Upper lobe of left lung (tissue), 4 donors: Measurements from ENCODE around the gene MAP1B.

Source experiments
- POLR2A ChIP-seq, 4 donors: fragments of 450-650 bp; IDR thresholded peaks; one replicate each; pipeline ENCODE4 v1.5.1; 2016 to 2017; ENCODE audit warnings: antibody characterized with exemption in 4 of 4, mild to moderate bottlenecking in 2 of 4
- POLR2AphosphoS5 ChIP-seq, 2 donors: sonication (generic); formaldehyde crosslinking; IDR thresholded peaks; one replicate each; pipeline ENCODE4 v1.5.1; 2017; ENCODE audit warnings: antibody characterized with exemption in 2 of 2
- TF ChIP-seq, protein P1 (sequence below), 6 experiments: fragments of 450-650 bp in 4 of 6; fragments of 200-600 bp in 2 of 6; sonication (generic) in 2 of 6; IDR thresholded peaks; one replicate each; pipeline ENCODE4 v1.5.1; 2016 to 2019; ENCODE audit warnings: antibody characterized with exemption in 6 of 6

- no peak for TF ChIP-seq POLR2AphosphoS5 (IDR thresholded peaks at IDR 0.05)
- TF ChIP-seq, protein P1, sequence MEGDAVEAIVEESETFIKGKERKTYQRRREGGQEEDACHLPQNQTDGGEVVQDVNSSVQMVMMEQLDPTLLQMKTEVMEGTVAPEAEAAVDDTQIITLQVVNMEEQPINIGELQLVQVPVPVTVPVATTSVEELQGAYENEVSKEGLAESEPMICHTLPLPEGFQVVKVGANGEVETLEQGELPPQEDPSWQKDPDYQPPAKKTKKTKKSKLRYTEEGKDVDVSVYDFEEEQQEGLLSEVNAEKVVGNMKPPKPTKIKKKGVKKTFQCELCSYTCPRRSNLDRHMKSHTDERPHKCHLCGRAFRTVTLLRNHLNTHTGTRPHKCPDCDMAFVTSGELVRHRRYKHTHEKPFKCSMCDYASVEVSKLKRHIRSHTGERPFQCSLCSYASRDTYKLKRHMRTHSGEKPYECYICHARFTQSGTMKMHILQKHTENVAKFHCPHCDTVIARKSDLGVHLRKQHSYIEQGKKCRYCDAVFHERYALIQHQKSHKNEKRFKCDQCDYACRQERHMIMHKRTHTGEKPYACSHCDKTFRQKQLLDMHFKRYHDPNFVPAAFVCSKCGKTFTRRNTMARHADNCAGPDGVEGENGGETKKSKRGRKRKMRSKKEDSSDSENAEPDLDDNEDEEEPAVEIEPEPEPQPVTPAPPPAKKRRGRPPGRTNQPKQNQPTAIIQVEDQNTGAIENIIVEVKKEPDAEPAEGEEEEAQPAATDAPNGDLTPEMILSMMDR (IDR thresholded peaks at IDR 0.05) = no peak
- TF ChIP-seq POLR2A (IDR thresholded peaks at IDR 0.05) = no peak
These were observed 60.5 kb downstream of the MAP1B start for GRCh38 chr5:72167804-72168203.
